Umbilical cord (tissue), 2 donors: ENCODE measurements around the gene GPRC5B. TPM values are rescaled to one million over a fixed set of nuclear protein-coding genes. Genes with fewer than 3 reads are reported as not detected.

Experiments
- DNase-seq: peaks from one replicate; pipeline ENCODE4 v3.0.0-alpha.2; 2015; ENCODE audit warnings: low spot score
- total RNA-seq: library from RNA; depleted of rRNA; stranded (reverse); fragments of >200 nt; gene quantifications from one replicate; pipeline ENCODE4 v1.2.3, GENCODE V29; 2014; ENCODE audit warnings: low replicate concordance; ENCODE audit not compliant: insufficient read depth

GPRC5B gene
- total RNA-seq, 1 donor from 2014 or later, result 6.7 TPM

GRCh38 chr16:19872935-19873334, 11.7 kb downstream of the GPRC5B start:
- no peak for DNase-seq

- DNase-seq, result no peak
Measured at GRCh38 chr16:19872179-19872863, 12.3 kb downstream of the GPRC5B start.

- no peak for DNase-seq
Measured at GRCh38 chr16:19871721-19872120, 12.9 kb downstream of the GPRC5B start.

GRCh38 chr16:19868421-19868820, 16.2 kb downstream of the GPRC5B start:
- no peak for DNase-seq

- no peak for DNase-seq
Measured at GRCh38 chr16:19864566-19864965, 20.1 kb downstream of the GPRC5B start.

GRCh38 chr16:19863990-19864389, 20.7 kb downstream of the GPRC5B start:
- DNase-seq, result no peak

GRCh38 chr16:19861811-19862327, 22.8 kb downstream of the GPRC5B start:
- no peak for DNase-seq

GRCh38 chr16:19861133-19861532, 23.5 kb downstream of the GPRC5B start:
- no peak for DNase-seq

GRCh38 chr16:19860166-19861041, 24.2 kb downstream of the GPRC5B start:
- peak; percentile 39 for DNase-seq

GRCh38 chr16:19859603-19860002, 25.0 kb downstream of the GPRC5B start:
- DNase-seq, result no peak

GRCh38 chr16:19859166-19859565, 25.5 kb downstream of the GPRC5B start:
- DNase-seq, result no peak

GRCh38 chr16:19858340-19859018, 26.2 kb downstream of the GPRC5B start:
- no peak for DNase-seq

GRCh38 chr16:19857593-19858339, 26.9 kb downstream of the GPRC5B start:
- no peak for DNase-seq

- DNase-seq, result no peak
Measured at GRCh38 chr16:19856120-19856519, 28.5 kb downstream of the GPRC5B start.

- DNase-seq, result no peak
Measured at GRCh38 chr16:19854543-19854876, 30.1 kb downstream of the GPRC5B start.

GRCh38 chr16:19853742-19854542, 30.7 kb downstream of the GPRC5B start:
- no peak for DNase-seq

GRCh38 chr16:19853132-19853741, 31.4 kb downstream of the GPRC5B start:
- DNase-seq, result no peak

GRCh38 chr16:19851476-19851875, 33.2 kb downstream of the GPRC5B start:
- no peak for DNase-seq

- DNase-seq, result no peak
Measured at GRCh38 chr16:19850131-19850817, 34.4 kb downstream of the GPRC5B start.

- no peak for DNase-seq
Measured at GRCh38 chr16:19848756-19849155, 35.9 kb downstream of the GPRC5B start.
